GM06990 (cell line): ENCODE measurements around the gene RNF126.

Experiments
- DNase-seq: peaks from one replicate; pipeline ENCODE4 v3.0.0-alpha.2; 2011; ENCODE audit not compliant: insufficient read length; ENCODE audit errors: extremely low read depth
- H3K27me3 ChIP-seq: replicated peaks from 2 replicates; pipeline ENCODE4 v1.6.0; 2011; ENCODE audit warnings: low read length; ENCODE audit not compliant: control insufficient read depth, insufficient read depth
- H3K36me3 ChIP-seq: 2 replicates; pipeline ENCODE4 v1.5.1; 2011; ENCODE audit warnings: low read length; ENCODE audit not compliant: control insufficient read depth, insufficient read depth
- H3K4me3 ChIP-seq: replicated peaks from 2 replicates; pipeline ENCODE4 v1.5.1; 2011; ENCODE audit warnings: low read depth, mild to moderate bottlenecking, control low read depth, low read length
- CTCF ChIP-seq: IDR thresholded peaks from 2 replicates; pipeline ENCODE4 v1.5.1; 2011; ENCODE audit warnings: low read length, control low read depth, mild to moderate bottlenecking, inconsistent platforms; ENCODE audit not compliant: insufficient read depth, poor library complexity, severe bottlenecking

Gene RNF126

GRCh38 chr19:620166-620862 lies 42.7 kb downstream of the RNF126 start:
- Histone ChIP-seq H3K4me3 (no peak overlapping the region), H3K27me3 (no peaks in the 10 kb centered on the region), H3K36me3 (peaks cover 23% of the 10 kb centered on the region)
- no peak for TF ChIP-seq CTCF
- DNase-seq: no peak

GRCh38 chr19:619286-620002 lies 43.6 kb downstream of the RNF126 start:
- Histone ChIP-seq H3K4me3 (no peak overlapping the region), H3K36me3 (peaks cover 21% of the 10 kb centered on the region), H3K27me3 (no peaks in the 10 kb centered on the region)
- DNase-seq: no peak
- no peak for TF ChIP-seq CTCF

GRCh38 chr19:618674-619285 lies 44.2 kb downstream of the RNF126 start:
- Histone ChIP-seq H3K27me3 (no peaks in the 10 kb centered on the region), H3K4me3 (no peak overlapping the region), H3K36me3 (peaks cover 21% of the 10 kb centered on the region)
- TF ChIP-seq CTCF: no peak
- DNase-seq: no peak

- H3K36me3 ChIP-seq: peaks cover 19% of the 10 kb centered on the region
- TF ChIP-seq CTCF: no peak
- no peaks in the 10 kb centered on the region for H3K27me3 ChIP-seq
- no peak for DNase-seq
- no peak overlapping the region for H3K4me3 ChIP-seq
These were observed 44.8 kb downstream of the RNF126 start for GRCh38 chr19:618247-618619.

GRCh38 chr19:617551-618246 lies 45.3 kb downstream of the RNF126 start:
- DNase-seq: no peak
- Histone ChIP-seq H3K27me3 (no peaks in the 10 kb centered on the region), H3K4me3 (no peak overlapping the region), H3K36me3 (peaks cover 19% of the 10 kb centered on the region)
- no peak for TF ChIP-seq CTCF
